ENCODE data around the gene ZNF358.
"Not testable (repeated sequence)": the region's sequence is repeated elsewhere in the genome, so short reads cannot be mapped to it uniquely, and the experiment has no call there.

ZNF358 gene

DNA sequence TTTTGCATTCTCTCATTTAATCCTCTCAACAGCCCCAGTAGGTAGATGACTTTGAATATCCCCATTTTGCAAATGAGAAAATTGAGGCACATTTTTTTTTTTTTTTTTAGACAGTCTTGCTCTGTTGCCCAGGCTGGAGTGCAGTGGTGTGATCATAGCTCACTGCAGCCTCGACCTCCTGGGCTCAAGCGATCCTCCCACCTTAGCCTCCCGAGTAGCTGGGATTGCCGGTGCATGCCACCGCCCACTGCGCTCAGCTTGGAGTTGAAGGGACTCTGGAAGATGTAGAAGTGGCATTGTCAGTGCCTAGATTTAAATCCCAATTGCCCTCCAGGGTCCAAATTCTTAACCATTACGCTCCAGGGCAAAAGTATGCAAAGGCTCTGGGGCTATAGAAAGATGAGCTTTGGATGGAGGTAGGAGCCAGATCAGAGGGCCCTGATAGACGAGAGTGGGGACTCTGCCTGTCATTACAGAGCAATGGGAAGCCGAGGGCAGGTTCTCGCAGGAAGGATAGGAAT, 5.7 kb downstream of the ZNF358 start:
- DNase-seq = no peak

GRCh38 chr19:7522072-7522922, 6.4 kb downstream of the ZNF358 start, which contains the start of gene MCOLN1:
Gene MCOLN1 (plus strand): TSS chr19:7522624. CDS start chr19:7522751, 127 bp downstream.
- DNase-seq = peak; percentile 100

DNA sequence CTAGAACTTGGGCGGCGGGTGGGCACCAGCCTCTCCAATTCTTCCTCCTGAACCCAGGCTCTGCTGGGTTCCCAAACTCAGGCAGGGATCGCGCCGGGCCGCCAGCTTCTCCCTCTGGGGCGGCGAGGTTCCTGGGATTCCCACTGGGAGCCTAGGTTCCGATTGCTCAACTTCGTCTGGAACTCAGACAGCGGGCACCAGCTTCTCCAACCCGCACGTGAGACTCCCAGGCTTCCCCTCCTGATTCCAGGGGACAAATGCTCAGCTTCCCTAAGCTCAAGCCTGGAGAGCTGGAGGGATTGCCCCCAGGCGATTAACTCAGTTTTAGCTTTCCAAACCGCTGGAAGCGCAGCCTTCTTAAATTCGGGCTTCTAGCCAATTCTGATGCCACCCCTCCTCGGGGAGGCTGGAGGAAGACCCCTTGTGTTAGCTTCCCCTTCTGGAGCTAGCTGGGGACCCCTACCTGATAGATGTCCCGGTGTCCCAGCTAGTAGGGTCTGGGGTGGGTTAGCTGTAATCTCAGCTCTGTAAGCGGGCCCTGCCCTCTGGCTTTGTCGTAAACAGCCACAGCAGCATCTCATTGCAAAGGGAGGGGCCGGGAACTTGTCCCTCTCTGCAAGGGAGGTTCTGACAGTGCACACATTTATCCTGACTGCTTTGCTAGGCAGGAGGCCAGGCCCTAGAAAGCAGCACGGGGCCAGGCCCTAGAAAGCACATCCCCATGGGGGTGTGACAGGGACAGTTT, 7.2 kb downstream of the ZNF358 start:
- DNase-seq = no peak

DNA sequence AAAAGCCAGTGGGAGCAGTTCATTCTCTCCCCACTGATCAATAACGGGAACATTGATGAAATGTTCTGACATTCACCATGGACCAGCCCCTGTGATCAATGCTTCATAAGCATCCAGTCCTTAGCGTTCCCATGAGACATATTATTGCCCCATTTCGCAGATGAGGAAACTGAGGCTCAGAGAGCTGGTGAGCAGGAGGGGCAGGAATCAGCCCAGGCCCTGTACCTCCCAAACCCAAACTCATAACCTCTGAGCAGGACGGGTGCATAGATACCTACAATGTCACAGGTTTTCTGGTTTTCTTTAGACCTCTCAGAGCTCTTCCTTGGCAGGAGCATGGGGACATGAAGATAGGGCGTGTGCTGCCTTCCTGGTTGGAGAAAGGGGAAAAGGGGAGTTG, 8.6 kb downstream of the ZNF358 start:
- no peak for DNase-seq

- no peak for DNase-seq
Measured at GRCh38 chr19:7524992-7525739, 9.3 kb downstream of the ZNF358 start.

DNA sequence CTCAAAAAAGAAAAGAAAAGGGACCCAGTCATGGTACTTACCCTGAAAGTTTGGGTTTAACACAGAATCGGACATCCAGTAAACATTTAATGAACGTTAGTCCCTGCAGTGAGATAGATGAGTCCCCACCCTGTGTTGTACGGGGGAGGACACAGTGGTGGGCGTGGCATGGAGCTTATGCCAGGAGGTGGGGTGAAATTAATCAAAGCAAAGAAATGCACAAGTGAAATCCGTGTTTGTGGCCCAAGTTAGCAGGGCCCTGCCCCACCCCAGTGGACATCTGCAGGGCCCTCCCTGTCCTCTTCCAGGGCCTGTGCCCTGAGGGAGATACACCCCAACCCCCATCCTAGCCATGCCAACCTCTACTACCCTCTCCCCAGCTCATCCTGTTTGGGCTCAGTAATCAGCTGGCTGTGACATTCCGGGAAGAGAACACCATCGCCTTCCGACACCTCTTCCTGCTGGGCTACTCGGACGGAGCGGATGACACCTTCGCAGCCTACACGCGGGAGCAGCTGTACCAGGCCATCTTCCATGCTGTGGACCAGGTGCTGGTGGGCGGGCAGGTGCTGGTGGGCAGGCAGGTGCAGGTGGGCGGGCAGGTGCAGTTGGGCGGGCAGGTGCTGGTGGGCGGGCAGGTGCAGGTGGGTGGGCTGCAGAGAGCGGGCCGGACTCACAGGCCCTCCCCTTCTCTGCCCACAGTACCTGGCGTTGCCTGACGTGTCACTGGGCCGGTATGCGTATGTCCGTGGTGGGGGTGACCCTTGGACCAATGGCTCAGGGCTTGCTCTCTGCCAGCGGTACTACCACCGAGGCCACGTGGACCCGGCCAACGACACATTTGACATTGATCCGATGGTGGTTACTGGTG, 10.4 kb downstream of the ZNF358 start:
- no peak for DNase-seq

- no peak for DNase-seq
Measured at GRCh38 chr19:7527516-7528191, 11.8 kb downstream of the ZNF358 start.

GRCh38 chr19:7528192-7528519, 12.3 kb downstream of the ZNF358 start:
- DNase-seq = no peak

DNA sequence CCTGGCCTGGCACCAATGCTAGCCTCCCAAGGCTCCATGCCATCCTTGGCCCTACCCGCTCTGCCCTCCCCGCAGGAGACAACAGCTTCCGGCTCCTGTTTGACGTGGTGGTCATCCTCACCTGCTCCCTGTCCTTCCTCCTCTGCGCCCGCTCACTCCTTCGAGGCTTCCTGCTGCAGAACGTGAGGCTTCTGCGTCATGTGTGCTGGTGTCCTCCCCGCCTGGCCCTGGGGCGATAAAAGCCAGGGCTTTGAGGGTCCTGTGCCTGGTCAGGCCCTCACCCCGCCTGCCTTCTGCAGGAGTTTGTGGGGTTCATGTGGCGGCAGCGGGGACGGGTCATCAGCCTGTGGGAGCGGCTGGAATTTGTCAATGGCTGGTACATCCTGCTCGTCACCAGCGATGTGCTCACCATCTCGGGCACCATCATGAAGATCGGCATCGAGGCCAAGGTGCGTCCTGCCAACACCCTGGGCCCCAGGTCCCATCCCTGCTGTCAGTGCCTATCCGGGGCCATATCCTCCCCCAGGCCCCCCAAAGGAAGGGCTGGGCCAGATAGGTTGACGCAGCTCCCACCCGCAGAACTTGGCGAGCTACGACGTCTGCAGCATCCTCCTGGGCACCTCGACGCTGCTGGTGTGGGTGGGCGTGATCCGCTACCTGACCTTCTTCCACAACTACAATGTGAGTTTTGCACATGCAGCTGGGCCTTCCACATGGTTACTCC, 12.8 kb downstream of the ZNF358 start:
- no peak for DNase-seq

GRCh38 chr19:7529246-7529600, 13.3 kb downstream of the ZNF358 start:
- DNase-seq = no peak

DNA sequence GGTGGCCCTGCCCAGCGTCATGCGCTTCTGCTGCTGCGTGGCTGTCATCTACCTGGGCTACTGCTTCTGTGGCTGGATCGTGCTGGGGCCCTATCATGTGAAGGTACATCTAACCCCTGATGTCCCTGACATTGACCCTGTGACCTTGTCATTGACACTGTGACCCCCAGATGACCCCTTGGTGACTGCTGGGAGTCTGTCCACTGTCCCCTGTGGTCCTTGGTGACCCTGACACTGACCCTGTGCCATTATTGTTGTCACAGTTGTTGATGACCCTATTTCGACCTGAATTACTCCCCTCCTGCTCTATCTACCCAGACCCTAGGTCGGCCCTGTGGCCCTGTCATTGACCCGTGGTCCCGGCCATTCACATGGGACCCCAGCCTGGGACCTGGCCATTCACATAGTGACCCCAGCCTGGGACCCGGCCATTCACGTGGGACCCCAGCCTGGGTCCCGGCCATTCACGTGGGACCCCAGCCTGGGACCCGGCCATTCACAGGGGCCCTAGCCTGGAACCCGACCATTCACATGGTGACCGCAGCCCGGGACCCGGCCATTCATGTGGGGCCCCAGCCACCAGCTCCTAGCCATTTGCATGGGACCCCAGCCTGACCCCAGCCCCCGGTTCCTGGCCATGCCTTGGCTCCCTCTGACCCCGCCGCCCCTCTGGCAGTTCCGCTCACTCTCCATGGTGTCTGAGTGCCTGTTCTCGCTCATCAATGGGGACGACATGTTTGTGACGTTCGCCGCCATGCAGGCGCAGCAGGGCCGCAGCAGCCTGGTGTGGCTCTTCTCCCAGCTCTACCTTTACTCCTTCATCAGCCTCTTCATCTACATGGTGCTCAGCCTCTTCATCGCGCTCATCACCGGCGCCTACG, 13.9 kb downstream of the ZNF358 start:
- DNase-seq = no peak

DNA sequence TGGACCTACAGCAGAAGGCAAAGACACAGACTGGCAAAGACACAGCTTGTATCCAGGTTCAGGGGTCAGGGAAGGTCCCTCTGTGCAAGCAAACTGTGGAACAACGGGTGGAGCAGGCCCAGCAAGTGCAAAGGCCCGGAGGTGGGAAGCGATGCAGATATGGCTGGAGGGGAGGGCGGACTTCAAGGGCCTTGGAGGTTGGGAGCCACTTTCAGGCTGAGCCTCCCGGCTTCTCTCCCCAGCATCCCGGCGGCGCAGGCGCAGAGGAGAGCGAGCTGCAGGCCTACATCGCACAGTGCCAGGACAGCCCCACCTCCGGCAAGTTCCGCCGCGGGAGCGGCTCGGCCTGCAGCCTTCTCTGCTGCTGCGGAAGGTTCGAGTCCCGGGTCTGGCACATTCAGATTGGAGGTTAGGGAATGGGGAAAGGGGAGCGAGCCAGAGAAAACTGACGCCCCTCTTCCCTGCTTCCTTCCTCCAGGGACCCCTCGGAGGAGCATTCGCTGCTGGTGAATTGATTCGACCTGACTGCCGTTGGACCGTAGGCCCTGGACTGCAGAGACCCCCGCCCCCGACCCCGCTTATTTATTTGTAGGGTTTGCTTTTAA, 17.5 kb downstream of the ZNF358 start:
- no peak for DNase-seq

GRCh38 chr19:7533925-7534480, 18.1 kb downstream of the ZNF358 start:
- peak; percentile 74 for DNase-seq

DNA sequence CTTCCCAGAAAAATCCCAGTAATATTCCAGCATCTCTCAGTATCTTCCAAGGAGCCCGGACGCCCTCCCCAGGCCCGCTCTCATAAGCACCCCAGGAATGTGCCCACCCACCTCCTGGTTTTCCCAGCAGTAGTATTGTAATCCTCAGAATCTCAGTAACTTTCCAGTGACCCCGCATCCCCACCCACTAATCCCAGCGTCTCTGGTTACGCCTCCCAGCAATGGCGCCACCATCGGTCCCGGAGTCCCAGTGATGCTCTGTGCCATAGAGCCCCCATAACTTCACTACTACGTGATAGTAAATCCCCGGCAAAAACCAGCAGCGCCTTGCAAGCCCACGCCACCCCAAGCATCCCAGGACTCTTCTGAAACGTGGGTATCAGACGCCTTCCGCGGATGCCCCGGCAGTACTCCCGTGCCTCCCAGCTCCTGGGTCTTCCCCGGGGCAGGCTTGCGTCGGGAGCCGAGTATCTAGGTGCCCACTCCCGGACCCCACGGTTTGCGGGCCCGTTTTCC, 18.7 kb downstream of the ZNF358 start:
- peak; percentile 73 for DNase-seq

GRCh38 chr19:7535047-7535997, 19.4 kb downstream of the ZNF358 start, which contains the start of gene PNPLA6:
Gene PNPLA6 (plus strand): TSS chr19:7535717. CDS start chr19:7535789, 72 bp downstream.
- peak; percentile 88 for DNase-seq

DNA sequence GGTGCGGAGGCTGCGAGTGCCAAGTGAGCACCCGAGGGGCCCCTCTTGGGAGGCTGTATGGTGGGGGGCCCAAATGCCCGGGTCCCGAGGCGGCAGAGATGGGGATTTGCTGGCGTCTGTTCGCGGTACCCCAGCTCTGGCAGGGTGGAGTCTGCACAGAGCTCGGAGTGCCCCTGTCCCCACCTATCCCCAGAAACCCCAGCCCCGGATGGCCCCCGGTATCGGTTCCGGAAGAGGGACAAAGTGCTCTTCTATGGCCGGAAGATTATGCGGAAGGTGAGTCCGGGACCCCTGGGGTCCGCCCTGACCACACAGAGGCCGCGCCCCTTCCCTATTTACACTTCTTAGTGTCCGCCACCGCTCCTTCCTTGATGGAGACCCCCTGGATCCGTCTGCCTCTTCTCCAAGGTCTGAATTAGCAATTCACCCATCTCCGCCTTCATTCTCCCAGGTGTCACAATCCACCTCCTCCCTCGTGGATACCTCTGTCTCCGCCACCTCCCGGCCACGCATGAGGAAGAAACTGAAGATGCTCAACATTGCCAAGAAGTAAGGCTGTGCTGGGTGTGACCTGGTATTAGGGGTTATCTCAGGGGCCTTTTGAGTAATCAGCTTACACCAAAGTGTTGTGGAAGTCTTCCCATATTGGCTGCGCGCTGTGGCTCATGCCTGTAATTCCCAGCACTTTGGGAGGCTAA, 20.2 kb downstream of the ZNF358 start:
- DNase-seq = no peak

DNA sequence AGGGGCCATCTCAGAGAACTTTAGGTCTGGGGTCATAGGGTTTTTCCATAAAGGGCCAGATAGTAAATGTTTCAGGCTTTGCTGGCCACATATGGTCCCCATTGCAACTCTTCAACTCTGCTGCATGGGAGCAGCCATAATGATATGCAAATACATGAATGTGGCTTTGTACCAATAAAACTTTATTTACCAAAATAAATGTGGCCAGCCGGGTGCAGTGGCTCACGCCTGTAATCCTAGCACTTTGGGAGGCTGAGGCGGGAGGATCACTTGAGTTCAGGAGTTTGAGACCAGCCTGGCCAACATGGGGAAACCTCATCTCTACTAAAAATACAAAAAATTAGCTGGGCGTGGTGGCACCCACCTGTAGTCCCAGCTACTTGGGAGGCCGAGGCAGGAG, 23.1 kb downstream of the ZNF358 start:
- DNase-seq = not testable (repeated sequence)
